Skeletal muscle tissue (tissue), 4 donors: ENCODE results near the gene PLAAT2. TPM values are rescaled to one million over a fixed set of nuclear protein-coding genes. Genes with fewer than 3 reads are reported as not detected.

Experiments
- H3K27ac ChIP-seq: one replicate; pipeline ENCODE4 v1.7.0; 2013; ENCODE audit warnings: mild to moderate bottlenecking, low read depth, low read length, inconsistent platforms
- H3K27me3 ChIP-seq, 3 donors: one replicate each; pipeline ENCODE4 v1.7.0; 2013; ENCODE audit warnings: low read length in 3 of 3; ENCODE audit not compliant: control insufficient read depth in 3 of 3, insufficient read depth in 3 of 3
- H3K36me3 ChIP-seq, 3 donors: one replicate each; pipeline ENCODE4 v1.7.0; 2013; ENCODE audit warnings: low read length in 3 of 3; ENCODE audit not compliant: control insufficient read depth in 3 of 3, insufficient read depth in 3 of 3
- H3K4me1 ChIP-seq, 3 donors: one replicate each; pipeline ENCODE4 v1.7.0; 2013; ENCODE audit warnings: low read length in 3 of 3, mild to moderate bottlenecking in 3 of 3; ENCODE audit not compliant: control insufficient read depth in 3 of 3, insufficient read depth in 3 of 3
- H3K4me3 ChIP-seq, 3 donors: one replicate each; pipeline ENCODE4 v1.7.0; 2013; ENCODE audit warnings: low read length in 3 of 3
- H3K9ac ChIP-seq, 3 donors: one replicate each; pipeline ENCODE4 v1.7.0; 2013; ENCODE audit warnings: low read length in 3 of 3, mild to moderate bottlenecking in 3 of 3, moderate library complexity in 2 of 3, low read depth in 1 of 3
- H3K9me3 ChIP-seq, 3 donors: one replicate each; pipeline ENCODE4 v1.7.0; 2013; ENCODE audit warnings: low read length in 3 of 3; ENCODE audit not compliant: control insufficient read depth in 3 of 3
- total RNA-seq: library from RNA; depleted of rRNA; stranded (reverse); fragments of >200 nt; gene quantifications from one replicate; pipeline ENCODE4 v1.2.3, GENCODE V29; 2014
- donor health status: Osteomylitis.

The PLAAT2 gene
- not detected for total RNA-seq

DNA sequence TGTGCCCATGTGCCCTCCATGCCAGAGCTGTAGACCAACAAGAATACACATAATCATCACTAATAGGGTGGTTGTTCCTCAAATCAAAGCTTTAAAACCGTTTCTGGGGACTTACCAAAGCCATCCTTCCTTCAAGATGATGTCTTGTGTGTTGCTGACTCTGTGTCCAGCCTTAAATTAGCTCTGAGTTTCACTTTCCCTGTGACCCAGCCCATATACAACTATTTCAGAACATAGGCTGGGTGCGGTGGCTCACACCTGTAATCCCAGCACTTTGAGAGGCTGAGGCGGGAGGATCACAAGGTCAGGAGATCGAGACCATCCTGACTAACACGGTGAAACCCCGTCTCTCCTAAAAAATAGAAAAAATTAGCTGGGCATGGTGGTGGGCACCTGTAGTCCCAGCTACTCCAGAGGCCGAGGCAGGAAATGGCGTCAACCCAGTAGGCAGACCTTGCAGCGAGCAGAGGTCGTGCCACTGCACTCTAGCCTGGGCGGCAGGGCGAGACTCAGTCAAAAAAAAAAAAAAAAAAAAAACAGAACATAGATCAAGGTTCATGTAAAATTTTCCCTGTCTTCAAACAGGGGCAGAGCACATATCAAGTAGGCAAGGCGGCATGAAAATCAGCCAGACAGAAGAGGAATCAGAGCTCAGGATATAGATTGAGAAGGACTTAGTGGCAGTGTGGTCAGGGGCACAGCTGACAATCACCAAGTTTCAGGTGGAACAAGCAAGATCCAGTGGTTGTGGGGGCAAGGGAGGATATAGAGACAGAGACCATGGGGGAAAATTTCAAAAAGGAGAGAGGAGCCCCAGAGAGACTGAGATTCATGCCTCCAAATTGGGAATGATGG lies at the start of gene PLAAT2:
Gene PLAAT2, minus strand, starts transcription at position 179 of the 855 bp plus-strand sequence. Its CDS starts 55 bp downstream, at position 124.
- Histone ChIP-seq H3K27me3 (no peaks in the 10 kb centered on the region), H3K36me3 (no peaks in the 10 kb centered on the region), H3K4me1 (peaks cover 7 to 13% (median 9%) of the 10 kb centered on the region in 3 donors), H3K9me3 (no peaks in the 10 kb centered on the region), H3K4me3 (no peak within 1 kb of the TSS), H3K27ac (no peak within 1 kb of the TSS), H3K9ac (no peak within 1 kb of the TSS)

DNA sequence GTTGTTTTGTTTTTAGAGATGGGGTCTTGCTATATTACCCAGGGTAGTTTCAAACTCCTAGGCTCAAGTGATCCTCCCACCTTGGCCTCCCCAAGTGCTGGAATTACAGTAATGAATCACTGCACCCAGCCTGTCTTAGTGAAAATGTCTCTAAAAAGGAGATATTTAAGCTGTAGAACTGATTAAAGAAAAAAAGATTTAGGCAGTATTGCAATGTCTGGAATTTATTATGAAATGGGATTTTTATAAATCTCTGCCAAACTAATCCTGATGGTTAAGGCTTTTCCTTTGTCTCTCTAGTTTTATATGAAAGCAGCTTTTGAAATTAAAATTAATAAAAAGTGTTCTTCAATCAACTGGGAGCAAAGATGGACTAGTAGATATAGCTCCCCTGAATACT lies 49.0 kb upstream of the PLAAT2 start:
- peak overlapping the region; percentile 98 for H3K27ac ChIP-seq
- no peaks in the 10 kb centered on the region for H3K9me3 ChIP-seq
- H3K9ac ChIP-seq, result peak overlapping the region in 1 of 3 donors; percentile 92
- H3K4me1 ChIP-seq, result peaks cover 30 to 37% (median 32%) of the 10 kb centered on the region in 3 donors
- no peaks in the 10 kb centered on the region for H3K27me3 ChIP-seq
- H3K36me3 ChIP-seq, result no peaks in the 10 kb centered on the region
- H3K4me3 ChIP-seq, result no peak overlapping the region

- Histone ChIP-seq H3K36me3 (no peaks in the 10 kb centered on the region), H3K9ac (peak overlapping the region in 1 of 3 donors; percentile 8), H3K9me3 (no peaks in the 10 kb centered on the region), H3K4me3 (peak overlapping the region in 1 of 3 donors; percentile 46), H3K27ac (peak overlapping the region; percentile 71), H3K4me1 (peaks cover 30 to 37% (median 32%) of the 10 kb centered on the region in 3 donors), H3K27me3 (no peaks in the 10 kb centered on the region)
Observed at GRCh38 chr11:63611395-63611747, 48.2 kb upstream of the PLAAT2 start.

GRCh38 chr11:63610604-63611394 lies 47.6 kb upstream of the PLAAT2 start:
- H3K27ac ChIP-seq, result peak overlapping the region; percentile 71
- peak overlapping the region; percentile 14 to 58 (median 36) for H3K4me3 ChIP-seq

DNA sequence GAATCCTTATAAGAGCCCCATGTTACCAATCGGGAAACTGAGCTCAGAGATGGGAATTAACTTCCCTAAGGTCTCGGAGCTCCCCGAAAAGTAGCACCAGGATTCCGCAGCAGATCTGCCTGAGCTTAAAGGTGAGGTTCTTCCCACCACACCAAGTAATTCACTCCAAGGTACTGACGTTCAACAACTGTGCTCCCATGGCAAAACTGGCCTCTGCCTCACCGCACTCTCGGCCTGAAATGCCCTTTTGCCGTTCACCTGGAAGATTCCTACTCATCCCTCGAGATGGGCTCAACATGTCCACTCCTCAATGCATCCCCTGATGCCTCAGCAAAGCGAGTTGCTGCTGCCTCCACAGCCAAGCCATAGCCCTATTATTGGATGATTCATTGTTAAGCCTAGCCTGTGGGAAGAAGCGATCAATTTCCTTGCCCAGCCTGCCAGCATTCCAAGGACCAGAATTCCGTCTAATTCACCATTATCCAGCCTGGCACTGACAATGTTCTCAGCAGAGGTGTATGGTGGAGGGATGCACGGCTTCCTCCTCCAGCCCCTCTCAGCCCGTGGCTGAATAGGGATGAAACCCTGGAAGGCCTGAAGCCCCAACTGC lies 46.9 kb upstream of the PLAAT2 start:
- Histone ChIP-seq H3K36me3 (peaks cover 0 to 3% (median 0%) of the 10 kb centered on the region in 3 donors), H3K4me3 (peak overlapping the region in 2 of 3 donors; percentile 36 to 58), H3K9me3 (no peaks in the 10 kb centered on the region), H3K27ac (peak overlapping the region; percentile 71), H3K4me1 (peaks cover 30 to 37% (median 32%) of the 10 kb centered on the region in 3 donors), H3K9ac (peak overlapping the region; percentile 24 to 69 (median 61)), H3K27me3 (no peaks in the 10 kb centered on the region)

More at GRCh38 chr11:63610604-63611394, 47.6 kb upstream of the PLAAT2 start:
- Histone ChIP-seq H3K4me1 (peaks cover 30 to 37% (median 32%) of the 10 kb centered on the region in 3 donors), H3K27me3 (no peaks in the 10 kb centered on the region), H3K9ac (peak overlapping the region in 2 of 3 donors; percentile 24 to 69), H3K9me3 (no peaks in the 10 kb centered on the region), H3K36me3 (peaks cover 0 to 2% (median 0%) of the 10 kb centered on the region in 3 donors)

DNA sequence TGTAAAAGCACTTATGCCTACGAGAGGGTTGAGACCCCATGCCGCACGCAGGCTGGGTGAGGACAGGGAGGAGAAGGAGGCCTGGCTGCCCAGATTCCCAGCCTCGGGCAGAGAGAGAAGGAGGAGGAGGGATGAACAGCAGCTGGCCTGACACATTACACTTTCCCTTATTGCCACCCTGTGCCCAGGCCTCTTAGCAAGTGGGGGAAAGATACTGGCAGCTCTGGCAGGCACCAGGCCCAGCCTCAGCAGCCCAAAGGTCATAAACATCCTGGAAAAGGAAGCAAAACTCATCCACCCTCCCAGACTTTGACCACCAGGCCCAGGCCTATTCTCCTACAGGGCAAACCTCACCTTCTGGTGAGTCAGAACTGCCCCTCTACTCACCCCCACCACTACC lies 46.4 kb upstream of the PLAAT2 start:
- Histone ChIP-seq H3K27ac (peak overlapping the region; percentile 71), H3K9ac (peak overlapping the region; percentile 24 to 69 (median 61)), H3K9me3 (no peaks in the 10 kb centered on the region), H3K4me3 (peak overlapping the region; percentile 19 to 41 (median 24)), H3K4me1 (peaks cover 30 to 37% (median 32%) of the 10 kb centered on the region in 3 donors), H3K27me3 (no peaks in the 10 kb centered on the region), H3K36me3 (peaks cover 0 to 3% (median 0%) of the 10 kb centered on the region in 3 donors)

DNA sequence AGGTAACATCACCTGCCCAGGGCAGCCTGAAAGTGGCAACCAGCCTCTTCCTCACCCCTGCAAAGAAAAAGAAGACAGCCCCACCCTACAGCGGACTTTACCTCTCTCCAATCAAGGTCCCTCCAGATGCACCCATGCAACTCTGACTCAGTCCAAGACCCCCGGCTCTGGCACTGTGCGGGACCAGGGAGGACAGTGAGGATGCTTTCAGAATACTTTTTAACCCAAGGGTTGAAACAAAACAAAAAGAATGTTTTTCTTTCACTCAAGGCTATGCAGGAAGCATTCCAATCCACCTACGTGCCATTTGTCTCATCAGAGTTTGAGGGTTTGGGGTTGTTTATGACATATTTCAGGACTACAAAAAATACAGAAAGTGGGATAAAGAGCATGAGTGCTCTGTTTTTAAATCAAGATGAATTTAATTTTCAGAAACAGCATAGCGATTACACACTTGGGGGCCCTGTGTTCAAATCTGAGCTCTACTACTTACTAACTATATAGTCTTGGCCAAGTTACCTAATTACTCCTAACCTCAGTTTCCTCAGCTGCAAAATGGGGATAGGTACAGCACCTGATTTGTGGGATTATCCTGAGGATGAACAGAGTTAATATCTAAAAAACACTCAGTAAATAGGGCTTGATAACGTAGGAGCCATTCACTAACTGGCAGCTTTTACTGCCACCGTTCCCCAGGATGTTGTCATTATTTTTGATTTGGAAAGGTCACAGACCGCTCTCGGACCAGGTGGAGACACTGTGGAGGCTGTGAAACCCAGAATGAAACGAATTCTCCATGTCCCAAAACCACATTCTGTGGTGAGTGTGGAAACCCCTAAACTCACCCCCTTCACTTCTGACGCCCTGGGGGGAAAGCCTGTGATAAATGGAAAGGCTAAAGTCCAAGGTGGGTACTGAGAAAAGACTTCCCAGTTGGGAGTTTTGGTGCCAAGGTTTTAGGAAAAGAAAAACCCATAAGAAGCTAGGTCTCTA lies 45.5 kb upstream of the PLAAT2 start:
- Histone ChIP-seq H3K36me3 (peaks cover 0 to 3% (median 0%) of the 10 kb centered on the region in 3 donors), H3K4me1 (peaks cover 30 to 39% (median 34%) of the 10 kb centered on the region in 3 donors), H3K4me3 (peak overlapping the region in 2 of 3 donors; percentile 24 to 41), H3K27ac (peak overlapping the region; percentile 71), H3K9ac (peak overlapping the region in 1 of 3 donors; percentile 69), H3K27me3 (no peaks in the 10 kb centered on the region), H3K9me3 (no peaks in the 10 kb centered on the region)

- no peak overlapping the region for H3K9ac ChIP-seq
- H3K9me3 ChIP-seq, result no peaks in the 10 kb centered on the region
- H3K36me3 ChIP-seq, result peaks cover 0 to 3% (median 0%) of the 10 kb centered on the region in 3 donors
- no peak overlapping the region for H3K27ac ChIP-seq
- no peak overlapping the region for H3K4me3 ChIP-seq
- H3K27me3 ChIP-seq, result no peaks in the 10 kb centered on the region
- H3K4me1 ChIP-seq, result peaks cover 5 to 23% (median 18%) of the 10 kb centered on the region in 3 donors
Observed at GRCh38 chr11:63603180-63603518, 40.0 kb upstream of the PLAAT2 start.
